Neural cell (in vitro differentiated cells): Measurements from ENCODE around the gene LRRC8B. TPM values are rescaled to one million over a fixed set of nuclear protein-coding genes. Genes with fewer than 3 reads are reported as not detected.

Experiments used
- H2AFZ ChIP-seq: fragments of 200-600, 300-800 bp; sonication (generic), shearing (Covaris generic); 2 replicates; pipeline ENCODE4 v1.6.0; 2014; ENCODE audit warnings: low read depth, mild to moderate bottlenecking, antibody characterized with exemption, low read length, moderate library complexity
- H3F3A ChIP-seq: fragments of 200-600 bp; shearing (Covaris generic); 2 replicates; pipeline ENCODE4 v1.6.1; 2016; ENCODE audit warnings: mild to moderate bottlenecking, moderate library complexity, mixed read lengths, antibody characterized with exemption, low read length; ENCODE audit not compliant: insufficient read depth, poor library complexity, severe bottlenecking
- H3K27ac ChIP-seq: fragments of 200-600, 300-800 bp; sonication (generic), shearing (Covaris generic); 2 replicates; pipeline ENCODE4 v1.5.1; 2014; ENCODE audit warnings: mild to moderate bottlenecking, low read length, moderate library complexity
- H3K27me3 ChIP-seq: fragments of 300-800, 200-600 bp; sonication (generic), shearing (Covaris generic); 2 replicates; pipeline ENCODE4 v1.6.0; 2014; ENCODE audit warnings: mild to moderate bottlenecking, low read depth, low read length, moderate library complexity; ENCODE audit not compliant: insufficient read depth
- H3K36me3 ChIP-seq: fragments of 300-800, 200-600 bp; sonication (generic), shearing (Covaris generic); 2 replicates; pipeline ENCODE4 v1.5.1; 2014; ENCODE audit warnings: mild to moderate bottlenecking, antibody characterized with exemption, low read length, moderate library complexity; ENCODE audit not compliant: insufficient read depth
- H3K4me2 ChIP-seq: fragments of 300-800, 200-600 bp; sonication (generic), shearing (Covaris generic); 2 replicates; pipeline ENCODE4 v1.6.0; 2014; ENCODE audit warnings: mild to moderate bottlenecking, low read length
- H3K4me3 ChIP-seq: fragments of 300-800, 200-600 bp; sonication (generic), shearing (Covaris generic); 2 replicates; pipeline ENCODE4 v1.5.1; 2014; ENCODE audit warnings: mild to moderate bottlenecking, low read length, moderate library complexity
- H3K79me2 ChIP-seq: fragments of 200-600 bp; shearing (Covaris generic); replicated peaks from 2 replicates; pipeline ENCODE4 v1.6.0; 2014; ENCODE audit warnings: mild to moderate bottlenecking, low read length, moderate library complexity; ENCODE audit not compliant: insufficient read depth
- H3K9ac ChIP-seq: fragments of 300-800, 200-600 bp; sonication (generic), shearing (Covaris generic); 2 replicates; pipeline ENCODE4 v1.6.1; 2016; ENCODE audit warnings: mild to moderate bottlenecking, low read length, mixed read lengths
- H3K9me2 ChIP-seq: fragments of 200-600 bp; shearing (Covaris generic); 2 replicates; pipeline ENCODE4 v1.6.1; 2016; ENCODE audit warnings: mild to moderate bottlenecking, low read length, mixed read lengths; ENCODE audit not compliant: insufficient read depth
- H3K9me3 ChIP-seq: fragments of 200-600, 300-800 bp; sonication (generic), shearing (Covaris generic); 2 replicates; pipeline ENCODE4 v1.6.1; 2016; ENCODE audit warnings: mild to moderate bottlenecking, mixed run types, low read length, moderate library complexity, mixed read lengths
- H4K20me1 ChIP-seq: fragments of 200-600 bp; shearing (Covaris generic); 2 replicates; pipeline ENCODE4 v1.6.1; 2016; ENCODE audit warnings: mild to moderate bottlenecking, mixed run types; ENCODE audit not compliant: insufficient read depth
- CTCF ChIP-seq: fragments of 450-650 bp; IDR thresholded peaks from 2 replicates; pipeline ENCODE4 v1.5.1; 2014; ENCODE audit warnings: antibody characterized with exemption, mild to moderate bottlenecking, moderate library complexity; ENCODE audit not compliant: poor library complexity, severe bottlenecking
- EP300 ChIP-seq: fragments of 450-650 bp; conservative IDR thresholded peaks from 2 replicates; pipeline ENCODE4 v1.6.1; 2014; ENCODE audit warnings: antibody characterized with exemption, mild to moderate bottlenecking, moderate library complexity; ENCODE audit not compliant: poor library complexity, severe bottlenecking
- EZH2 ChIP-seq: fragments of 200-600, 300-800 bp; shearing (Covaris generic), sonication (generic); IDR thresholded peaks from 2 replicates; pipeline ENCODE4 v1.6.1; 2014; ENCODE audit warnings: antibody characterized with exemption, low read length, borderline replicate concordance, mild to moderate bottlenecking; ENCODE audit not compliant: insufficient read depth, poor library complexity, severe bottlenecking
- MXI1 ChIP-seq: fragments of 450-650 bp; conservative IDR thresholded peaks from 2 replicates; pipeline ENCODE4 v1.6.1; 2014; ENCODE audit warnings: antibody characterized with exemption, mild to moderate bottlenecking; ENCODE audit not compliant: poor library complexity, severe bottlenecking
- POLR2AphosphoS5 ChIP-seq: IDR thresholded peaks from 2 replicates; pipeline ENCODE4 v1.6.1; 2012
- RAD21 ChIP-seq: fragments of 450-650 bp; conservative IDR thresholded peaks from 2 replicates; pipeline ENCODE4 v1.6.1; 2014; ENCODE audit warnings: antibody characterized with exemption, mild to moderate bottlenecking, moderate library complexity
- REST ChIP-seq: IDR thresholded peaks from 2 replicates; pipeline ENCODE4 v1.6.1; 2012; ENCODE audit warnings: borderline replicate concordance
- SMC3 ChIP-seq: fragments of 450-650 bp; conservative IDR thresholded peaks from 2 replicates; pipeline ENCODE4 v1.6.1; 2014; ENCODE audit warnings: antibody characterized with exemption, mild to moderate bottlenecking, moderate library complexity; ENCODE audit not compliant: poor library complexity
- TAF1 ChIP-seq: IDR thresholded peaks from 2 replicates; pipeline ENCODE4 v1.6.1; 2012; ENCODE audit warnings: low read depth
- polyA plus RNA-seq: library from polyadenylated mRNA; depleted of rRNA; stranded (reverse); fragments of >200 nt; gene quantifications from 2 replicates; pipeline ENCODE4 v1.2.3, GENCODE V29; 2014

Gene LRRC8B
- polyA plus RNA-seq, 1 donor from 2014 or later: 15.9 TPM

GRCh38 chr1:89557956-89558355 lies 33.3 kb downstream of the LRRC8B start:
- Histone ChIP-seq H3K36me3 (peaks cover 4% of the 10 kb centered on the region), H3K79me2 (no peaks in the 10 kb centered on the region), H2AFZ (no peak overlapping the region), H3K4me3 (no peak overlapping the region), H3K9ac (no peak overlapping the region), H3K9me2 (no peaks in the 10 kb centered on the region), H3K9me3 (no peaks in the 10 kb centered on the region), H3F3A (no peaks in the 10 kb centered on the region), H3K27ac (no peak overlapping the region), H3K4me2 (no peak overlapping the region), H3K27me3 (no peaks in the 10 kb centered on the region), H4K20me1 (no peaks in the 10 kb centered on the region)
- TF ChIP-seq REST: no peak
- no peak for TF ChIP-seq SMC3
- TF ChIP-seq EP300: no peak
- no peak for TF ChIP-seq CTCF
- no peak for TF ChIP-seq MXI1
- TF ChIP-seq POLR2AphosphoS5: no peak
- TF ChIP-seq RAD21: no peak
- TF ChIP-seq TAF1: no peak
- no peak for TF ChIP-seq EZH2

GRCh38 chr1:89563957-89564604 lies 39.5 kb downstream of the LRRC8B start:
- H4K20me1 ChIP-seq: no peaks in the 10 kb centered on the region
- H3K27ac ChIP-seq: no peak overlapping the region
- H3K4me3 ChIP-seq: no peak overlapping the region
- no peaks in the 10 kb centered on the region for H3F3A ChIP-seq
- no peaks in the 10 kb centered on the region for H3K9me3 ChIP-seq
- H2AFZ ChIP-seq: no peak overlapping the region
- no peak overlapping the region for H3K9ac ChIP-seq
- no peak overlapping the region for H3K4me2 ChIP-seq
- H3K9me2 ChIP-seq: no peaks in the 10 kb centered on the region
- TF ChIP-seq EZH2 (no peak), SMC3 (no peak), CTCF (no peak)
- no peaks in the 10 kb centered on the region for H3K79me2 ChIP-seq
- no peaks in the 10 kb centered on the region for H3K36me3 ChIP-seq
- no peaks in the 10 kb centered on the region for H3K27me3 ChIP-seq
